GM20000 (cell line): Measurements from ENCODE around the gene LMBR1.
"Not testable (repeated sequence)": the region's sequence is repeated elsewhere in the genome, so short reads cannot be mapped to it uniquely, and the experiment has no call there.

Source experiments
- DNase-seq: peaks from one replicate; pipeline ENCODE4 v3.0.0; 2012; ENCODE audit warnings: low spot score
- TF ChIP-seq, protein P1 (sequence below): IDR thresholded peaks from 2 replicates; pipeline ENCODE4 v1.5.1; 2012; ENCODE audit warnings: mild to moderate bottlenecking, control low read depth; ENCODE audit errors: extremely low read depth, missing control alignments

Gene LMBR1

DNA sequence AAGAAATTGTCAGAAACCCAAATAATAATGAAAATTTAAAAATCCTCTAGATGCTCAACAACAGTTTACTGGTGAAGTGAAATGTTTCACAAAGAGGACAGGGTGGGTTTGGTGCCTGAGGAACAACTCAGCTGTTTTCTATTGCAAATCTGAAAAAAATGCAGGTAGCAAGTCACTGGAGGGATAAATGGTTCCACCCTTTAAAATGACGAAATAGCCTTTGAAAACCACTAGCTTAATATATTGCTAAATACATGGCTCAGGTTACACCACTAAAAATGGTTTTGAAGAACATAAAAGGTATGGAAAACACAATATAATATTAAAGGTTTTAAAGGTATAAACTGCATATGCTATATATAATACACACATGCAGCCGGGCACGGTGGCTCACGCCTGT lies 69.5 kb downstream of the LMBR1 start:
- DNase-seq, result no peak
- TF ChIP-seq, protein P1, sequence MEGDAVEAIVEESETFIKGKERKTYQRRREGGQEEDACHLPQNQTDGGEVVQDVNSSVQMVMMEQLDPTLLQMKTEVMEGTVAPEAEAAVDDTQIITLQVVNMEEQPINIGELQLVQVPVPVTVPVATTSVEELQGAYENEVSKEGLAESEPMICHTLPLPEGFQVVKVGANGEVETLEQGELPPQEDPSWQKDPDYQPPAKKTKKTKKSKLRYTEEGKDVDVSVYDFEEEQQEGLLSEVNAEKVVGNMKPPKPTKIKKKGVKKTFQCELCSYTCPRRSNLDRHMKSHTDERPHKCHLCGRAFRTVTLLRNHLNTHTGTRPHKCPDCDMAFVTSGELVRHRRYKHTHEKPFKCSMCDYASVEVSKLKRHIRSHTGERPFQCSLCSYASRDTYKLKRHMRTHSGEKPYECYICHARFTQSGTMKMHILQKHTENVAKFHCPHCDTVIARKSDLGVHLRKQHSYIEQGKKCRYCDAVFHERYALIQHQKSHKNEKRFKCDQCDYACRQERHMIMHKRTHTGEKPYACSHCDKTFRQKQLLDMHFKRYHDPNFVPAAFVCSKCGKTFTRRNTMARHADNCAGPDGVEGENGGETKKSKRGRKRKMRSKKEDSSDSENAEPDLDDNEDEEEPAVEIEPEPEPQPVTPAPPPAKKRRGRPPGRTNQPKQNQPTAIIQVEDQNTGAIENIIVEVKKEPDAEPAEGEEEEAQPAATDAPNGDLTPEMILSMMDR, result no peak

DNA sequence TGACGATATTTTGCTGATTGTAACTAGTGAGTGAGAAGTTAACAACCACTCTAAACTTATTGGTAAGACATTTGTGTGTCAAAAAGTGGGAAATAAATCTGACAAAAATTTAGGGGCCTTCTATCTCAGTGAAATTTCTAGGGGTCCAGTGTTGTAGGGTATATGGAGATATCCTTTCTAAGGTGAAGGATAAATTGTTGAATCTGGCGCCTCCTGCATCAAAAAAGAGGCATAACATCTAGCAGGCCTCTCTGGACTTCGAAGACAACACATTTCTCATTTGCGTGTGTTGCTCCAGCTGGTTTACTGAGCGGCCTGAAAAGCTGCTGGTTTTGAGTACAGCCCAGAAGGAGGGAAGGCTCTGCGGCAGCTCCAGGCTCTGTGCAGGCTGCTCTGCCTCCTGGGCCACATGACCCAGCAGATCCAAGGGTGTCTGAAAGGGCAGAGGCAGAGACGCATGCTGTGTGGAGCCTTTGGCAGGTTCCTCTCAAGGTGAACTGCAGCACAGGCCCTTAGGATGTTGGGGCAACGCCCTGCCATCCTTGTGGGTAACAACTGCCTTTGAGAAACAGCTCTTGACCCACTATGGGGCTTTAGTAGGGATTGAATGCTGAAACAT lies 72.4 kb downstream of the LMBR1 start:
- DNase-seq, result no peak
- TF ChIP-seq, protein P1, result peak; percentile 25

DNA sequence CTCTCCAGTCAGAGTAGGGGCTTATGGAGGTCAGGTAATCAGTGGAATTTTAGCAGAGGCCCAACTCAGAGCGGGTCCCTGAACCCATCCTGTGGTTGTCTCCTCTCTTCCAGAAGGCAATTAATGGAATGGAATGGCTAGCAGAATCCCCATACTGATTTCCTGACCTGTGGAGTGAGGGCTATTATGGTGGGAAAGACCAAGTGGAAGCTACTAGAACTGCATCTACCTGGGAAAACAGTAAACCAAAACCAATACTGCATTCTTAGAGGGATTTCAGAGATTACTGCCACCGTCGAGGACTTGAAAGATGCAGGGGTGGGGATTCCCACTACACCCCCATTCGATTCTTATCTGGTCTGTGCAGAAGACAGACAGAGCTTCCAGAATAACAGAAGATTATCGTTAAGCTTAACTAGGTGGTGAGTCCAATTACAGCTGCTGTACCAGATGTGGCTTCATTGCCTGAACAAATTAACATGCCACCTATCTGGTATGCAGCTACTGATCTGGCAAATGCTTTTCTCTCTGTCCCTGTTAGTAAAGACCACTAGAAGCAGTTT lies 73.2 kb downstream of the LMBR1 start:
- TF ChIP-seq, protein P1, result no peak
- no peak for DNase-seq

DNA sequence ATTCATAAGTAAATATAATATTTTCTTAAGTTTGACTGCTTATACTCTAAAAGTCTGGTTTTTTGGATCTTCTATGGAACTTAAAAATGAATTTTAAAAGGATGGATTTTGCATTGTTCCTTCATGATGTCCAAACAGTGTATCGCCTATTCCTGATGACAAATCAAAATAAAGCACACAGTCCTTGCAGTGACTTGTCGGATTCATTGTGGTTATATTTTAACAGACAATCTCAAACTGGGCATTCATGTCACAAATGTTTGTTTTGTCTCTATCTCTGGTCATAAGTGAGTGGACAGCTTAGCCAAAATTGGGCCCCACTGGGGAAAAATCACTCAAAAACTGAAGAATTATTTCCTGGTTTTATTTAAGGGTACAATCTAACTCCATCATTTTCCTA lies 74.8 kb downstream of the LMBR1 start:
- TF ChIP-seq, protein P1, result no peak
- no peak for DNase-seq

DNA sequence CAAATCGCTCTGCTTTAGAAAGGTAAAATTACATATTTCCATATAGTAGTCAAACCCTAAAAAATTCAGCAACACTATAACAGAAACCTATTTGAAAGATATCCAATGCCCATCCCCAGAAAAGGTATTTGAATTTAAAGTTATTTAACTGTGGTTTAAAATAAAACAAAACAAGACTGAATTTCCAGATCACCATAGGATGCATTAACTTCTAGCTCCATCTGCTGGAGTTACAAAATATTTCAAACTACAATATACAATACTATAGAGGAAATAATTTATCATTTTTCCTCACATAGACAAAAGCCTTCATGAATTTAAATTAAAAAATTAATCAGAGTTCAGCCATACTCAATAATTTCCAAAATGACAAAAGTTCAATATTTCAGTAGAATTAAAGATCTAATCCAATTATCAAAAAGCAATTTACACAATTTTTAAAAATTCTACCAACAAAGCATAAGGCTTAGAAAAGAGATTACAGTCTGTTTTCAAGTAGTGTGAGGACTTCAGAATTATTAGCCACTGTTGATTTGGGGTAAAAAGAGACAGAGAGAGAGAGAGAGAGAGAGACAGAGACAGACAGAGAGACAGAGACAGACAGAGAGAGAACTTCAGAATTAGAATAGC lies 75.9 kb downstream of the LMBR1 start:
- TF ChIP-seq, protein P1, result no peak
- peak; percentile 16 for DNase-seq

DNA sequence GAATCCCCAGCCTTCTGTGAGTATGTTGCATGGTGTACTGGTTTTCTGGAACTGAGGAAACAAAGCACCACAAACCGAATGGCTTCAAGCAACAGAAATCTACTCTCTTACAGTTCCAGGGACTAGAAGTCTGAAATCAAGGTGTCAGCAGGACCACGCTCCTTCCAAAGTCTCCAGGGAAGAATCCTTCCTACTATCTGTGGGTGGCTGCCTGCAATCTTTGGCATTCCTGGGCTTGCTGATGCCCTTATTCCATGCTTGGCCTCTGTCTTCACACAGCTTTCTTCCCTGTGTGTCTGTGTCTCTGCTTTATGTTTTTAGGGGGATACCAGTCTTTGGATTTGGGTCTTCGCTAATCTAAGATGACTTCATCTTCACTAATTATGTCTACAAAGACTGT lies 81.3 kb downstream of the LMBR1 start:
- DNase-seq, result no peak
- TF ChIP-seq, protein P1, result no peak

DNA sequence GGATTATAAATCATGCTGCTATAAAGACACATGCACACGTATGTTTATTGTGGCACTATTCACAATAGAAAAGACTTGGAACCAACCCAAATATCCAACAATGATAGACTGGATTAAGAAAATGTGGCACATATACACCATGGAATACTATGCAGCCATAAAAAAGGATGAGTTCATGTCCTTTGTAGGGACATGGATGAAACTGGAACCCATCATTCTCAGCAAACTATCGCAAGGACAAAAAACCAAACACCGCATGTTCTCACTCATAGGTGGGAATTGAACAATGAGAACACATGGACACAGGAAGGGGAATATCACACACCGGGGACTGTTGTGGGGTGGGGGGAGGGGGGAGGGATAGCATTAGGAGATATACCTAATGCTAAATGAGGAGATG lies 89.3 kb downstream of the LMBR1 start:
- DNase-seq, result not testable (repeated sequence)

DNA sequence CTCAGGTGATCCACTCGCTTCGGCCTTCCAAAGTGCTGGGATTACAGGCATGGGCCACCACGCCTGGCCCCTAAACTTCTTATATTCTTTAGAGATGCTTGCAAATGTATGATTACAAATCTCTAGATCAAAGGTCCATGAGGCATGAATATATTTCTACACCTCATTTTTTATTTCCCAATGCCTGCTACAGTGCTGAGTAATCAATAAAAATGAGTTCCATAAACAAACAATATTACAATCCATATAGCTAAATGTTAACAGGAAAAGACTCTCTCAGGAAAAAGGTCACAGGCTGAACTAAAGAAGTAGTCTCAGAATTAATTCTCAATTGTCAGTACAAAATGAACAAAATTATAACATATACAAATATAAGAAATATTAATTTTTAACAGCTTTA lies 90.8 kb downstream of the LMBR1 start:
- TF ChIP-seq, protein P1, result no peak
- DNase-seq, result no peak
